MV-4-11 (cell line): ENCODE results near the gene TMEM213.

Experiments
- DNase-seq: peaks from one replicate; lab custom pipeline; 2025; lab: John Stamatoyannopoulos, UW

TMEM213 gene, protein sequence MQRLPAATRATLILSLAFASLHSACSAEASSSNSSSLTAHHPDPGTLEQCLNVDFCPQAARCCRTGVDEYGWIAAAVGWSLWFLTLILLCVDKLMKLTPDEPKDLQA

DNA sequence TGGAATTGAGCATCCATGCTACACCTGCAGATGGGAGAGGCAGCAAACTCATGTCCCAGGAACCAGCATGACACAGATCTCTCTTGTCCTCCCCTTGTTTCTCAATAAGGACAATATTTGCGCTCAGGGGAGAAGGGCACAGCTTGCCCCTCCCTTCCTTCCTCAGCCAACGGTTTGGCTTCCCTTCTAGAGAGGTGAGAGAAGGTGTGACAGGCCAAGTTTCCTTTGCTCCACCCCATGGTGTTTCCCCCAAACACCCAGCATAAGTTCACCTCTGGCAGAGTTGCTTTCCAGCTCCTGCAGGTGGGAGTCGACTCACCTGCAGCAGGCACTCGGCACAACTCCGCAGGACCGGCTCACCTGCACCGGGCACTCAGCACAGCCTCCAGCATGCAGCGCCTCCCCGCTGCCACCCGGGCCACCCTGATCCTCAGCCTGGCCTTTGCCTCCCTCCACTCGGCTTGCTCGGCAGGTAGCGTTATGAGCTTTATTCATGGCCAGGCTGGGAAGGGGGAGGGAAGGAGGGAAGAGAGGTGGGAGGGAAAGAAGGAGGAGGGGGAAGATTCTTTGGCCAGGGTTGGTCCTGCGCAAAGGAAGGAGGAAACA is at the start of gene TMEM213, which contains the start of gene ATP6V0A4:
TMEM213 (plus strand) TSS at position 280 of the 606 bp plus-strand sequence; CDS start at position 391, 111 bp downstream.
ATP6V0A4 (minus strand) TSS at position 482 of the 606 bp plus-strand sequence. CDS start 26,949 bp downstream, outside the sequence.
- no peak for DNase-seq

DNA sequence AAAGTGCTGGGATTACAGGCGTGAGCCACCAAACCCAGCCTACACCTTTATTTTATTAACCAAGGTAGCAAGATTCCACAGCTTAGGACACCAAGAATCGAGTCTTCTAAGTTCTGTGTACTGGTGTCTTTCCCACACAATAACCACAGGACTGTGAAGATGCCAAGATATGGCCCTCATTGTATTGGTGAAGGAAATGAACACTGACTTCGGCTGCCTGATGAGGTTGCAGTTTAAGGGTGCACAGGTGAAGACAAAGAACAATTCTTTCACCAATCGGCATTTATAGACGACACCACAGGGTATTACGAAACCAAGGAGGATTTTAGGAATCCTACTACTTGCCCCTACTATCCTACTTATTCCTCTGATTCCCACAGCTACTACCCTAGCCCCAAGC is 49.1 kb upstream of the TMEM213 start:
- no peak for DNase-seq

DNA sequence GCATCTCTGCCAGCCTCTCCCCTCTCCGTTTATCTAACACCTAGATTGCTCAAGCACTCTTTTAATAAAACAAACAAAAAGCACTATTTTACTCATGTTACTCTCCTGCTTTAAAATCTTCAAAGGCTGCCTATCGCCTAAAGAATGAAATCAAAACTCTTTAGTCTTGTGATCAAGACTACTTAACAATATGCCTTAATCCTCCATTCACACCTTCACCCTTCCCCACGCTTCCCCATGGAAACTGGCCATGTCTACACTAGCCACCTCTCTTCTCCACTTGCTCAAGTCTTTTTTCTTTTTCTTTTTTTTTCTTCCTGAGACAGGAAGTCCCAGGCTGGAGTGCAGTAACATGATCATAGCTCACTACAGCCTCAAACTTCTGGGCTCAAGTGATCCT is 47.8 kb upstream of the TMEM213 start:
- DNase-seq = no peak

DNA sequence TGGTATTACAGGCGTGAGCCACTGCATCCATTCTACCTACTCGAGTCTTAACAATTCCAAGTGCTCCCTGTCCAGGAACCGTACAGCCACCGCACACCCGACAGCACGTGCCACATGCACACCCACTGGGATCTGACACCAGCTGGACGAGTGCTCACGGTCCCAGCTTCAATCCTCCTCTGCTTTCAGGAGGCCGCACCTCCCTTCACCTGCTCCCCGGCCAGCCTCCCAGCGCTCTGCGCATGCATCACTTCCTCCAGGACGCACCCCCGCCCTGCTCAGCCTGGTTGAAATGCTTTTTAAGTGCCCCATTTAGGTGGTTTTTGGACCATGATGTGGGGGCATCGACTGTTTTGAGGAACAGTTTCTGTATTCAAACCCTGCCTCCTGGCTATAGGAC is 47.3 kb upstream of the TMEM213 start:
- no peak for DNase-seq

DNA sequence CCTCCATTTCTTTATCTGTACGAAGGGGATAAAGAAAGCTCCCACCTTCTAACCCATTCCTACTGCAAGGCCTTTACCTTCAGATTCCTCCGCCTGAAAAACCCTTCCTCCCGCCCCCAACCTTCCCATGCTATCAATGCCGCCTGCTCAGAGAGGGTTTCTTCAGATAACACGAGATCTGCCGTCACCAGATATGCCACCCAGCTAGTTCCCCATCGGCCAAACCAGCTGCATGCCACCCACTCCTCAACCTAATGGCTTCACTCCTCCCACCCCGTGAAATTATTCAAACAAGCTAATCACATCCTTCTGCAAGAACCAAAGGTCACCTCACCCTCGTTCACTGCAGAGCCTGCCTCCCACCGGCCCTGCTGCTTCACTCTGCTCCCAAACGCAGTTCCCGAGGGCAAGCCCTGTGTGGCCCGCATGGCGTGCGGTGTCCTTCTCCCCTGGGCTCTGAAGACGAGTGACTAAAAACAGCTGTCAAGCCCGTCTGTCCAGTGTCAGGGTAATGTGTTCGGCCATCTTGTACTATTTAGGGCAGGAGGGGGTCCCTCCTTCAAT is 46.8 kb upstream of the TMEM213 start:
- no peak for DNase-seq

GRCh38 chr7:138752518-138753149 is 45.2 kb upstream of the TMEM213 start:
- no peak for DNase-seq

DNA sequence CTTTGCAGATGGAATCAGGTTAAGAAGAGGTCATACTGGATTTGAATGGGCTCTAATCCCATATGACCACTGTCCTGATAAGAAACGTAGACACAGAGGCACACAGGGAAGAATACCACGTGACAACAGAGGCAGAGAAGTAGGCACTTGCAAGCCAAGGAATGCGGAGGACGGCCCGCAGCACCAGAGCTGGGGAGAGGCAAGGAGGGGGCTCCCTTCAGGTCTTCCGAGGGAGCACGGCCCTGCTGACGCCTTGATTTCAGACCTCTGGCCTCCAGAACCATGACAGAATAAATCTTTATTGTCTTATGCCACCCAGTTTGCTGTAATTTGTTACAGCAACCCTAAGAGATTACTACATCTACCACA is 44.7 kb upstream of the TMEM213 start:
- no peak for DNase-seq

DNA sequence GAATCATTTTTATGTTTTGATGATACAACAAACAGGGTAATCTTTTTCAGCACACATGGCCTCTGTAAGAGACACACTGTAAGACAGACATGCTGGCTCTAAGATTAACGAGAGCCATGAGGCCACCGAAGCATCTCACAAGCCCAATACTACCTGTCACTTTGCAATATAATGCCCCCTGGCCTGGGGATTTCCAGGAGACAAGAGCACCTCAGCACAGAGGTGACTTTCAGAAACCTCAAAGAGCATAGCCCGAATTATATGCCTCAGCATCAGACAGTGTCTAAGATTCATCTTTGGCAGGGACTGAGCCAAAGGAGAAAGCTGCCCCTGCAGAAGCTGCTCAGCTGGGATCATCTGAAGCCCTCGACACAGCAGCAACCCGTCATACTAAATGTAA is 44.2 kb upstream of the TMEM213 start:
- DNase-seq = no peak

GRCh38 chr7:138755331-138755747 is 42.5 kb upstream of the TMEM213 start:
- no peak for DNase-seq

DNA sequence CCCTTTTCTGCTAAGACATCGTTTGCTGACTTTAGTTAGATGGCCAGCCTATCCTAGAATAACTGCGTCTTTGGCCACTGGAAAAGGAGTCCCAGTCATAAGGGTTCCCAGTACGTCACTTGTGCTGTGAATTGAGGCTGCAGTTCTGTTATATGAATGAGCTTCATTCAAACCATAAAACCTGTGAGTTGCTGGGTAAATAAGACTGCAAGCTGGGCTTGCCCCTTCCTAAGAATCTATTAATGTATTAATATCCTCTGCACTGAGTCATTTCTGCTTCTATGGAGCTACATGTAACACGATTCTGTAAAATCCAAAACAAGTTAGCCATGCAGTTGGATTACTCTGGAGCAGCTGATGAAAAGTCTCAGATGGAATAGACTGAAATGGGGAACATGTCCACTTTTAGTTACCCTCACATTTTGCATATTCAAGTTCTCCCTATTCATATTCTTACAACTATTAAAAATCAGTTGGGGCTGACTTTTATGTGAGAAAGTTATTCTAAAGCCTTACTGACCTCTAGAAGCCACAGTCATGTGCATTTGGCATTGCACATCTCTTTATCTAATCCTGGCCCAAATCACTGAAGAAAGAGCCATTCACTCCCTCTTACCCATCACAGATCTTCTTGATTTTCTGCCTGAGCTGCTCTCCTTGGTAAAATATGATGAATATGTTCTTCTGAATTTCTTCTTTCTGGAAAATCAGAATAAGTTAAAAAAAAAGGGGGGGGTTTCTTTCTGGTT is 41.8 kb upstream of the TMEM213 start:
- DNase-seq = no peak

GRCh38 chr7:138756591-138757242 is 41.1 kb upstream of the TMEM213 start:
- no peak for DNase-seq

DNA sequence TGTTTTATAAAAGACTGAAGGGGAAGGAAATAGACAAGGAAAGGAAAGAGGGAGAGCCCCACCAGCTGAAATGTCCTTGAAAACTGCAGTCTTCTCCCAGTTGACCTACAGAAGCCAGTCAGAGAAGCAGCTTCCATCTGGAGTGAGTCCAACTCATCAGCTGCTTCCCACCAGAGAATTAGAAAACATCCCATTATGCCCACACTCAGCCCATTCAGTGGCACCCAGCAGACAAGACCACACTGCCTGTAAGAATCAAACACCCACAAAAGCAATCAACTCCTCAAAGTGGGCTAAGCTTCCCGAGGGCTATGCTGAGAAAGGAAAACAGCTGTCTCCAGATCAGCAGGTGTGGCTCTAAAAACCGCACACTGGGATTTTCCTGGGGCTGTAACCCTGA is 29.6 kb upstream of the TMEM213 start:
- no peak for DNase-seq

GRCh38 chr7:138770904-138771303 is 26.9 kb upstream of the TMEM213 start:
- no peak for DNase-seq

DNA sequence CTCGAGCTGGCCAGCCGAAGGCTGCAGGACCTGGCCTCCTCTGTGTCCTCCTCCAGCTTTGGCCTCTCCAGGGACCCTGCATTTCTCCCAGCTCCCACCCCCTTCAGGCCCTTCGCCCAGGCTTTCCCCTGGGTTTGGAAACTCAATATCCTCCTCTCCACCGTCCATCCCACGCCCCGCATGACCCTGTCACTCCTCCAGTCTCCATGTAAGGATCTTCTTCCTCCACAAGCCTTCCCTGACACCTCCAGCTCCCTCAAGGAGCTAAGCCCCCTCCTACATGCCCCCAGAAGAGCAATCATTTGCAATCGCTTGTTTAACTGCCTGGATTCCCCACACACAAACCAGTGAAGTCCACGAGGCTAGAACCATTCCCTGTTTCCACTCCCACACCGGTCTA is 24.6 kb upstream of the TMEM213 start:
- DNase-seq = no peak

- no peak for DNase-seq
Measured at GRCh38 chr7:138773817-138774216, 24.0 kb upstream of the TMEM213 start.

- no peak for DNase-seq
Measured at GRCh38 chr7:138776166-138776833, 21.5 kb upstream of the TMEM213 start.

DNA sequence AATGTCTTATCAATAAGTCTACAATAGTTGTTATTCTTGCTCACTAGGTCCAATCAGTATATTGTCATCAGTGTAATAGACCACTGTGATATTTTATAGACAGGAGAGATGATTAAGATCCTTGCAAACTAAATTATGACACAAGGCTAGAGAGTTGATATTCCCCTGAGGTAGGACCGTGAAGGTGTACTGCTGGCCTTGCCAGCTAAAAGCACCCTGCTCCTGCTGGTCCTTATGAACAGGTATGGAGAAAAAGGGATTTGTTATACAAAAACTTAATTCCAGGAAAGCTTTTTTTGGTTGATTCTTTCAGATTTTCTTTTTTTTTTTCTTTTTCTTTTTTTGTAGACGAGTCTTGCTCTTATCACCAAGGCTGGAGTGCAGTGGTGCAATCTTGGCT is 16.8 kb upstream of the TMEM213 start:
- no peak for DNase-seq

DNA sequence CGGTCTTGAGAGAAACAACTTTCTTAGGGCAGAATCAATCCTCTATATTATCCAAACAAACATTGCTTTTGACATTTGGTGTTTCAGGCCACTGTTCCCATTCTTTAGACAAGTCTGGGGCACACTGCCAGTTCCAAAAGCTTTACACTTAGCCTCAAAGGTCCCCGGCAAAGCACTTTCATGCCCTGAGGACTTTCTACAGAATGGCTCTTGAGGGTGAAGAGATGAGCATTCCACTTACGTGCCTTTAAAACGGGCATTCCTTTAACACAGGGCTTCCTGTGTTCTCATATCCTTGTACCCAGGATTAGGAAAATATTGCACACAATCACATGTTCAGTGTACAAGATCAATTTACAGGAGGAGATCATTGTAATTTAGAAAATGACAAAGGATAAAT is 13.1 kb upstream of the TMEM213 start:
- no peak for DNase-seq

DNA sequence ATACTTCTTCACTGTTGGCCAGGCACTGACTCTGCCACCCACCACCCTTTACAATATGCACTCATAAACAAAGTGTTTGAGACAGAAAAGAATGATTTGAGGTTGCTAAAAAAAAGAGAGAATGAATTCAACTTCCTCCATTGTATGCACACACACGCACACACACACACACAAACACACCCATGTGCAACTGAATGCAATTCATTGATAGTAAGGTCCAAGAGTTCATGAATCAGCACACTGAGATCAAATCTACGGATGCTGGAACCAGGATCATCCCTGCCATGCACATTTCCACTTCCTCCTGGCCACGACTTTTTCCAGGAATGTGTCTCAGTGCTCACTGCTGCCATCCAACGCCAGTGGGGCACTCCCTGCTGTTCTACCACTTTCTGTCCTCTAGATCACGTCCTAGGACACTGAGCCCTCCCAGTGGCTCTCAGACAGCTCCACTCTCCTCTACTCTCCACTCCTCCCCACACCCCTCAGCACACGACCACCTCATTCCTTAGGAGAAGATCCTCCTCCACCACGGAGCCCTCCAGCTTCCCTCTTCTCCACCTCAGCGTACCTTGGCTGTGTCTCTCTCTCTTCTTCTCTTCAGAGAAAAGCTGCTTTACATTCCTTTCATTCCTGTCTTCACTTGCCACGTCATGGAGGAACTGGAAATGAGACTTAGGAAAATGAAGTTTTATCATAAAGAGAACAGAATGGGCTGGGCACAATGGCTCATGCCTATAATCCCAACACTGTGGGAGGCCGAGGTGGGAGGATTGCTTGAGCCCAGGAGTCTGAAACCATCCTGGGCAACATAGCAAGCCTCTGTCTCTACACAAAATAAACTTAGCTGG is 12.0 kb upstream of the TMEM213 start:
- DNase-seq = no peak

- no peak for DNase-seq
Measured at GRCh38 chr7:138796038-138796615, 1.7 kb upstream of the TMEM213 start.
